K562 (cell line): ENCODE measurements around the gene GCNT2. TPM values are rescaled to one million over a fixed set of nuclear protein-coding genes. Genes with fewer than 3 reads are reported as not detected.
A peak's percentile ranks its signal among the peaks of the same experiment; 100 is the strongest.

Experiments used
- ATAC-seq: fragments of 200-7000 bp; cut with Tn5 transposase; 3 replicates; pipeline ENCODE4 v1.9.1; 2020; ENCODE audit warnings: moderate library complexity
- BruUV-seq: library from RNA; stranded (reverse); fragments of 400-500 nt; replicated peaks from 2 replicates; lab custom pipeline; 2021; lab: Mats Ljungman, UMichigan
- CTCF ChIA-PET: fragments of 300-600 bp; formaldehyde crosslinking; extraction: SDS; loops from one replicate; lab custom pipeline; 2021; ENCODE audit warnings: low intra/inter-chr PET ratio; lab: Yijun Ruan, JAX
- POLR2A ChIA-PET: fragments of 300-600, 350-650 bp; sonication (Branson Sonifier 250); formaldehyde crosslinking; extraction: SDS; loops from one replicate; lab custom pipeline; 2021; ENCODE audit warnings: antibody characterized with exemption, inconsistent platforms; lab: Yijun Ruan, JAX
- DNase-seq, 4 experiments: peaks; one replicate each; pipeline versions ENCODE4 v3.0.0 to v3.0.0-alpha.2; 2011 to 2018; ENCODE audit warnings: low spot score in 3 of 4, mixed read lengths in 3 of 4; ENCODE audit errors: extremely low read depth in 1 of 4
- FAIRE-seq: peaks from 2 replicates; lab custom pipeline; 2011; peaks lifted over from hg19 to GRCh38; lab: Jason Lieb, UNC
- H2AFZ ChIP-seq: 2 replicates; pipeline ENCODE4 v1.6.0; 2011; ENCODE audit warnings: low read depth, low read length, control low read depth, inconsistent platforms
- H3K27ac ChIP-seq: fragments of 200-600 bp; 3 replicates; pipeline ENCODE4 v1.8.0; 2011; ENCODE audit warnings: low read depth, mild to moderate bottlenecking, control low read depth, inconsistent platforms, low read length, moderate library complexity, mixed read lengths; ENCODE audit errors: extremely low read depth
- H3K27me3 ChIP-seq, 2 experiments: fragments of 300-600 bp in 1 of 2; 2 replicates in 1 of 2; 3 replicates in 1 of 2; pipeline versions ENCODE4 v1.6.0 to v1.8.0; 2011; ENCODE audit warnings: inconsistent platforms in 2 of 2, low read length in 2 of 2, mild to moderate bottlenecking in 1 of 2, mixed read lengths in 1 of 2, moderate library complexity in 1 of 2; ENCODE audit not compliant: control insufficient read depth in 2 of 2, insufficient read depth in 2 of 2
- H3K36me3 ChIP-seq: fragments of 300-600 bp; 3 replicates; pipeline ENCODE4 v1.8.0; 2011; ENCODE audit warnings: mild to moderate bottlenecking, low read length, inconsistent platforms; ENCODE audit not compliant: control insufficient read depth, insufficient read depth
- H3K4me1 ChIP-seq, 2 experiments: fragments of 200-600 bp in 1 of 2; replicated peaks in 1 of 2; 2 replicates in 1 of 2; 3 replicates in 1 of 2; pipeline versions ENCODE4 v1.5.1 to v1.8.0; 2011; ENCODE audit warnings: inconsistent platforms in 2 of 2, low read length in 2 of 2, mild to moderate bottlenecking in 1 of 2, mixed read lengths in 1 of 2, moderate library complexity in 1 of 2; ENCODE audit not compliant: control insufficient read depth in 2 of 2, insufficient read depth in 2 of 2
- H3K4me2 ChIP-seq: 2 replicates; pipeline ENCODE4 v1.6.1; 2011; ENCODE audit warnings: low read length, control low read depth, inconsistent platforms, mixed read lengths; ENCODE audit not compliant: insufficient read depth
- H3K4me3 ChIP-seq: fragments of 200-600 bp; sonication (generic), shearing (Covaris generic); 2 replicates; pipeline ENCODE4 v1.5.1; 2016; ENCODE audit warnings: control low read depth, inconsistent platforms
- H3K79me2 ChIP-seq: fragments of 200-600 bp; 3 replicates; pipeline ENCODE4 v1.8.0; 2011; ENCODE audit warnings: low read length, inconsistent platforms; ENCODE audit not compliant: control insufficient read depth, insufficient read depth
- H3K9ac ChIP-seq, 2 experiments: 2 replicates each; pipeline versions ENCODE4 v1.6.0 to v1.6.1; 2011; ENCODE audit warnings: low read depth in 2 of 2, low read length in 2 of 2, control low read depth in 1 of 2, inconsistent platforms in 1 of 2, mild to moderate bottlenecking in 1 of 2, mixed read lengths in 1 of 2; ENCODE audit not compliant: insufficient read depth in 1 of 2
- H3K9me1 ChIP-seq: one replicate; pipeline ENCODE4 v1.6.0; 2011; ENCODE audit warnings: inconsistent platforms, mild to moderate bottlenecking, low read length, moderate library complexity; ENCODE audit not compliant: control insufficient read depth, insufficient read depth
- H3K9me3 ChIP-seq: replicated peaks from 2 replicates; pipeline ENCODE4 v1.5.1; 2011; ENCODE audit warnings: low read depth, low read length, inconsistent platforms; ENCODE audit not compliant: control insufficient read depth, insufficient read depth
- H4K20me1 ChIP-seq: replicated peaks from 2 replicates; pipeline ENCODE4 v1.6.1; 2011; ENCODE audit warnings: low read length, inconsistent platforms, mixed read lengths; ENCODE audit not compliant: control insufficient read depth, insufficient read depth
- CEBPB ChIP-seq: fragments of 450-650 bp; IDR thresholded peaks from 2 replicates; pipeline ENCODE4 v1.6.1; 2016; ENCODE audit warnings: missing genetic modification characterization, missing compliant biosample characterization
- CEBPG ChIP-seq, 3 experiments: fragments of 200-800 bp in 1 of 3; sonication (Bioruptor generic) in 1 of 3; sonication (generic) in 1 of 3; formaldehyde crosslinking in 1 of 3; IDR thresholded peaks in 2 of 3; conservative IDR thresholded peaks in 1 of 3; 2 replicates each; pipeline versions ENCODE4 v1.6.1 to v1.8.0; 2016 to 2022; ENCODE audit warnings: missing compliant biosample characterization in 2 of 3, missing genetic modification characterization in 2 of 3, mild to moderate bottlenecking in 1 of 3, missing genetic modification reagents in 1 of 3
- CREBBP ChIP-seq: IDR thresholded peaks from one replicate; pipeline ENCODE4 v1.6.1; 2012; ENCODE audit warnings: low read depth, mild to moderate bottlenecking, control low read depth, inconsistent platforms, low read length
- RCOR1 ChIP-seq, 2 experiments: IDR thresholded peaks; 2 replicates each; pipeline ENCODE4 v1.6.1; 2012; ENCODE audit warnings: low read depth in 2 of 2, low read length in 2 of 2, borderline replicate concordance in 1 of 2, improper control_type of control experiment in 1 of 2
- XRCC3 ChIP-seq: fragments of 450-650 bp; IDR thresholded peaks from 2 replicates; pipeline ENCODE4 v1.6.1; 2017; ENCODE audit warnings: mild to moderate bottlenecking, moderate library complexity
- WGBS: fragments of 100-300 bp; shearing (Covaris generic); methylation state at CpG from one replicate; pipeline ENCODE4 v1.1.6; 2016; ENCODE audit warnings: low coverage, mixed read lengths; ENCODE audit not compliant: insufficient coverage; ENCODE audit errors: missing lambda C conversion rate; 5-methylcytosine and 5-hydroxymethylcytosine counted together
- in situ Hi-C: fragments of 300-500 bp; cut with MboI; formaldehyde crosslinking; loops from 4 replicates; pipeline ENCODE4 v1.15.0; 2018; ENCODE audit warnings: inconsistent platforms, mixed read lengths
- intact Hi-C: fragments of 100-400 bp; cut with micrococcal nuclease; formaldehyde crosslinking; loops from 2 replicates; pipeline ENCODE4 v1.14.2; 2022
- polyA plus RNA-seq, 8 experiments: library from polyadenylated mRNA; depleted of rRNA in 4 of 8; stranded (reverse) in 5 of 8; unstranded in 3 of 8; fragments of >200 nt; fragmentation: Nextera tagmentation in 2 of 8; fragmentation: Illumina TruSeq in 1 of 8; extraction: Ambion mirVana in 2 of 8; extraction: Trizol in 1 of 8; gene quantifications; 2 replicates each; pipeline versions ENCODE4 v1.2.1 to v1.2.3, GENCODE V29; 2011 to 2014; ENCODE audit warnings: inconsistent platforms in 1 of 8, missing spikeins in 1 of 8
- total RNA-seq, 7 experiments: library from RNA; depleted of rRNA in 6 of 7; stranded (reverse); fragments of >200 nt in 6 of 7; fragmentation: Illumina TruSeq in 2 of 7; extraction: Trizol in 2 of 7; gene quantifications; 2 replicates each; pipeline versions ENCODE4 v1.2.1 to v1.2.3, GENCODE V29; 2011 to 2021; ENCODE audit warnings: low replicate concordance in 1 of 7
- TF ChIP-seq, protein P1 (sequence below), 3 experiments: IDR thresholded peaks in 2 of 3; conservative IDR thresholded peaks in 1 of 3; 2 replicates each; pipeline ENCODE4 v1.5.1; 2011 to 2012; ENCODE audit warnings: low read length in 3 of 3, mild to moderate bottlenecking in 3 of 3, control low read depth in 2 of 3, improper control_type of control experiment in 1 of 3, inconsistent platforms in 1 of 3, low read depth in 1 of 3, mixed read lengths in 1 of 3, moderate library complexity in 1 of 3; ENCODE audit not compliant: insufficient read depth in 2 of 3

The GCNT2 gene
- total and polyA plus RNA-seq, 9 of the 15 experiments (the other 6 are each of a cell fraction or from before 2014, with no cell fraction given) = 0.78 to 2.6 (median 1.6) TPM

DNA sequence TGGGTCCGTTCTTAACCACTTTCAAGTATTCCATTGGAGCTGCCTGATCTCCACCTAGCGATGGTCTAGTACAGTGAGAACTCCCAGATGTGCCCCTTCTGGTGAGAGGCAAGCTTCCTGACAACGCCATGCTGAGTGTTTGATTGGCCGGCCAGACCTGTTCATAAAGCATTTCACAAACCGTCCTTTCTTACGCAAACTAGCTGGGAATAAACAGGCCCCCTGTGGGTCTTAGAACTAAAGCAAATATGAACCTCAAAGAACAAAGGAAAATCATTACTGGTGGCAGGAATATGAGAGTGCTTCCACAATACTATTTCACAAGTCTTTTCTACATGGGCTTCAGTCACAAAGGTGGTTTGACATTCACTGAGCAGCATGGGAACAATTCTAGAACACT is 15.6 kb upstream of the GCNT2 start:
- Histone ChIP-seq H3K79me2 (no peaks in the 10 kb centered on the region), H3K4me1 (no peaks in the 10 kb centered on the region; a peak in 1 of 5 replicates), H4K20me1 (no peaks in the 10 kb centered on the region), H3K36me3 (no peaks in the 10 kb centered on the region), H3K27ac (no peak overlapping the region), H3K9ac (no peak overlapping the region; a peak in 1 of 4 replicates), H3K27me3 (peaks cover 9 to 15% of the 10 kb centered on the region in 2 experiments; a peak in 4 of 5 replicates), H3K4me3 (no peak overlapping the region), H2AFZ (no peak overlapping the region; the same call in 1 of the 2 replicates), H3K9me1 (no peaks in the 10 kb centered on the region), H3K4me2 (no peak overlapping the region), H3K9me3 (no peaks in the 10 kb centered on the region)
- ChIA-PET POLR2A (interaction anchor here (0.7 to 1.1 kb wide), 3 partner anchors 9 to 355 kb away, joined by 3 read pairs; partner anchors contain the start of gene TMEM14C), CTCF (interaction anchor here (0.5 kb wide), 1 partner anchor 508 kb away, joined by 3 read pairs; no protein-coding TSS in a partner anchor)
- 17% methylated on average over 6 of the region's 6 CpGs for WGBS
- FAIRE-seq = no peak
- in situ Hi-C loops = no loop called here
- intact Hi-C loops = no loop called here
- no TSS peak for BruUV-seq
- TF ChIP-seq CEBPG (CRISPR knock-in tag; IDR thresholded peaks at IDR 0.05) = no peak
- peak in 1 of 2 experiments; percentile 41; a peak in 3 of 4 replicates for TF ChIP-seq CEBPG (tag; conservative IDR thresholded peaks at IDR 0.05 in 1 of 2, IDR thresholded peaks at IDR 0.05 in 1 of 2)
- TF ChIP-seq, protein P1, sequence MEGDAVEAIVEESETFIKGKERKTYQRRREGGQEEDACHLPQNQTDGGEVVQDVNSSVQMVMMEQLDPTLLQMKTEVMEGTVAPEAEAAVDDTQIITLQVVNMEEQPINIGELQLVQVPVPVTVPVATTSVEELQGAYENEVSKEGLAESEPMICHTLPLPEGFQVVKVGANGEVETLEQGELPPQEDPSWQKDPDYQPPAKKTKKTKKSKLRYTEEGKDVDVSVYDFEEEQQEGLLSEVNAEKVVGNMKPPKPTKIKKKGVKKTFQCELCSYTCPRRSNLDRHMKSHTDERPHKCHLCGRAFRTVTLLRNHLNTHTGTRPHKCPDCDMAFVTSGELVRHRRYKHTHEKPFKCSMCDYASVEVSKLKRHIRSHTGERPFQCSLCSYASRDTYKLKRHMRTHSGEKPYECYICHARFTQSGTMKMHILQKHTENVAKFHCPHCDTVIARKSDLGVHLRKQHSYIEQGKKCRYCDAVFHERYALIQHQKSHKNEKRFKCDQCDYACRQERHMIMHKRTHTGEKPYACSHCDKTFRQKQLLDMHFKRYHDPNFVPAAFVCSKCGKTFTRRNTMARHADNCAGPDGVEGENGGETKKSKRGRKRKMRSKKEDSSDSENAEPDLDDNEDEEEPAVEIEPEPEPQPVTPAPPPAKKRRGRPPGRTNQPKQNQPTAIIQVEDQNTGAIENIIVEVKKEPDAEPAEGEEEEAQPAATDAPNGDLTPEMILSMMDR (IDR thresholded peaks at IDR 0.05 in 2 of 3, conservative IDR thresholded peaks at IDR 0.05 in 1 of 3; ENCODE audit: insufficient read depth in 2 of 3, low read depth in 1 of 3, low read length in 3 of 3) = peak in 2 of 3 experiments; percentile 39 to 48; a peak in 4 of 6 replicates
- TF ChIP-seq CREBBP = no peak
- TF ChIP-seq RCOR1 (IDR thresholded peaks at IDR 0.05; ENCODE audit: borderline replicate concordance in 1 of 2, low read depth in 2 of 2, low read length in 2 of 2) = 0 out of 4 replicates have a peak, but pooled peaks of 1 of the 2 experiments have one; percentile 5
- TF ChIP-seq CEBPB = peak; percentile 93
- TF ChIP-seq XRCC3 = no peak
- ATAC-seq = peak; percentile 89
- DNase-seq = peak in 2 of 4 experiments; percentile 32 to 45
